Mucosa of descending colon (tissue), 3 donors: ENCODE results near the gene OPTC. TPM values are rescaled to one million over a fixed set of nuclear protein-coding genes. Genes with fewer than 3 reads are reported as not detected.

Experiments
- ATAC-seq: fragments of 200-7000 bp; cut with Tn5 transposase; one replicate; pipeline ENCODE4 v1.9.1; 2020; ENCODE audit warnings: mild to moderate bottlenecking, moderate library complexity
- DNase-seq, 3 donors: peaks; one replicate each; pipeline ENCODE4 v3.0.0-alpha.2; 2020
- H3K36me3 ChIP-seq: fragments of 200-600 bp; one replicate; pipeline ENCODE4 v1.8.0; 2021; ENCODE audit warnings: low read depth, mild to moderate bottlenecking
- H3K4me1 ChIP-seq: fragments of 200-600 bp; one replicate; pipeline ENCODE4 v1.8.0; 2021; ENCODE audit warnings: low read depth, mild to moderate bottlenecking
- H3K4me3 ChIP-seq: fragments of 200-600 bp; one replicate; pipeline ENCODE4 v1.8.0; 2021; ENCODE audit warnings: mild to moderate bottlenecking
- H3K9me3 ChIP-seq: fragments of 200-600 bp; one replicate; pipeline ENCODE4 v1.8.0; 2021; ENCODE audit warnings: mild to moderate bottlenecking
- intact Hi-C, 2 donors: fragments of 100-400 bp; cut with DNase I in 1 of 2; cut with micrococcal nuclease in 1 of 2; formaldehyde crosslinking; loops; one replicate each; pipeline versions ENCODE4 v1.11.0 to v1.11.1; 2022; cut with DNase I, micrococcal nuclease
- total RNA-seq, 3 donors: library from RNA; stranded (reverse); fragmentation: NEBNext Ultra II Directional in 2 of 3; extraction: Animal tissue kit (Norgen Biotek cat#: 25700) in 2 of 3; gene quantifications; one replicate each; pipeline versions ENCODE4 v1.2.1 to v1.2.4, GENCODE V29; 2021 to 2023
- TF ChIP-seq, protein P1 (sequence below): fragments of 200-600 bp; IDR thresholded peaks from one replicate; pipeline ENCODE4 v1.8.0; 2022; ENCODE audit warnings: antibody characterized with exemption, mild to moderate bottlenecking
- donor health status: DM: no; HTN: no; CAD: no; lungs with moderate emphysema.
- donor health status: DM: no; HTN: no; CAD: no.
- donor health status: DM: no; HTN: yes; CAD: no.

OPTC gene
- total RNA-seq, 3 donors from 2014 or later, result not detected

DNA sequence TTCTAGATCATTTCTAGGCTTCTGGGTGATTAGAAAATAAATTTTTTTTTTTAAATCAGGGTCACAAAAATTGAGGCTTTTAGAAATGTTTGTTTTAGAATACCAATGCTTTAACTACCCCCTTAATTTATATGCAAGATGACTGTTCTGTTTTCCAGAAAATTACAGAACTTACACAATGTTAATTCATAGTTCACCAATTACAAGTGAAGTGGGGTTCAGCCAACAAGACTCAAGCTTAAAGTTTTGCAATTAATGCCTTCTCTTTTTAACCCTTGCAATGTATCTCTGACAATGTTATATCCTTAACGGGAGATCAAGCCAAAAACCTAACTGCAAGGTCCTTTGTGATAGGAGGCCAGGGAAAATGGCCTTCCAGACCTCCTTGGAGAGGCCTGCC is 12.8 kb upstream of the OPTC start:
- DNase-seq, result no peak
- TF ChIP-seq, protein P1, sequence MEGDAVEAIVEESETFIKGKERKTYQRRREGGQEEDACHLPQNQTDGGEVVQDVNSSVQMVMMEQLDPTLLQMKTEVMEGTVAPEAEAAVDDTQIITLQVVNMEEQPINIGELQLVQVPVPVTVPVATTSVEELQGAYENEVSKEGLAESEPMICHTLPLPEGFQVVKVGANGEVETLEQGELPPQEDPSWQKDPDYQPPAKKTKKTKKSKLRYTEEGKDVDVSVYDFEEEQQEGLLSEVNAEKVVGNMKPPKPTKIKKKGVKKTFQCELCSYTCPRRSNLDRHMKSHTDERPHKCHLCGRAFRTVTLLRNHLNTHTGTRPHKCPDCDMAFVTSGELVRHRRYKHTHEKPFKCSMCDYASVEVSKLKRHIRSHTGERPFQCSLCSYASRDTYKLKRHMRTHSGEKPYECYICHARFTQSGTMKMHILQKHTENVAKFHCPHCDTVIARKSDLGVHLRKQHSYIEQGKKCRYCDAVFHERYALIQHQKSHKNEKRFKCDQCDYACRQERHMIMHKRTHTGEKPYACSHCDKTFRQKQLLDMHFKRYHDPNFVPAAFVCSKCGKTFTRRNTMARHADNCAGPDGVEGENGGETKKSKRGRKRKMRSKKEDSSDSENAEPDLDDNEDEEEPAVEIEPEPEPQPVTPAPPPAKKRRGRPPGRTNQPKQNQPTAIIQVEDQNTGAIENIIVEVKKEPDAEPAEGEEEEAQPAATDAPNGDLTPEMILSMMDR, result no peak
- intact Hi-C loops, result loop anchor here (10.0 kb wide), 3 partner anchors 136 to 216 kb away; no protein-coding TSS in a partner anchor
- H3K36me3 ChIP-seq, result no peaks in the 10 kb centered on the region
- no peak overlapping the region for H3K4me3 ChIP-seq
- no peaks in the 10 kb centered on the region for H3K9me3 ChIP-seq
- no peak for ATAC-seq
- peaks cover 7% of the 10 kb centered on the region for H3K4me1 ChIP-seq

DNA sequence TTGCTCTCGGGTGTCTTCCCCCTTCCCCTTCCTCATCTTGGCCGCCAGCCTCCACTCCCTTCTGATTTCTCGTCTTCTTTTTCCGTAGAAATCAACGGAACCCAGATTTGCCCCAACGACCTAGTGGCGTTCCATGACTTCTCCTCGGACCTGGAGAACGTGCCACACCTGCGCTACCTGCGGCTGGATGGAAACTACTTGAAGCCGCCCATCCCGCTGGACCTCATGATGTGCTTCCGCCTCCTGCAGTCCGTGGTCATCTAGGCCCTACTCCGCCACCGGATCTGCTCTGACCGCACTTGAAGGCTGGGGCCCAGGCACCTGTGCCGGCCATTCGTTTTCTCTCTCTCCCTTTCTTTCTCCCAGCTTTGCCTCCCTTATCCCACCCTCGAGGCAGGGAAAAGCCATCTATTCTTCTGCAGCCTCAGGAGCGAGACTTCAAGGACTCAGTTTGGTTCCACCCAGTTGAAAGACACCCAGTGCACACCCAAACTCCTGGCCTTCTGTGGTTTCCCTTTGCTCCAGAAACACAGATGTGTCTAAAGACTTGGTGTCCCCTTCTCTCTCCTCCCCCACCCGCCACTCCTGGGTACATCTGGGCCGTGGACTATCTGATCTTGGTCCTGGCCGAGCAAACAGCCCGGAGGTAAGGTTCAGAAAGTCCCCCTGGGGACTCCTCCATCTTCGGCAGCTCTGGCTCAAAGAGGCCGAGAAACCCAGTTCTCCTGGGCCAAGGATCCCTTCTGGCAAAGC is 7.2 kb upstream of the OPTC start:
- Histone ChIP-seq H3K4me3 (no peak overlapping the region), H3K36me3 (no peaks in the 10 kb centered on the region), H3K9me3 (no peaks in the 10 kb centered on the region), H3K4me1 (peaks cover 9% of the 10 kb centered on the region)
- TF ChIP-seq, protein P1, result no peak
- DNase-seq (no peak), ATAC-seq (no peak)
- intact Hi-C loops, result loop anchor here (5.0 to 10.0 kb wide), 4 partner anchors 142 to 222 kb away; no protein-coding TSS in a partner anchor

DNA sequence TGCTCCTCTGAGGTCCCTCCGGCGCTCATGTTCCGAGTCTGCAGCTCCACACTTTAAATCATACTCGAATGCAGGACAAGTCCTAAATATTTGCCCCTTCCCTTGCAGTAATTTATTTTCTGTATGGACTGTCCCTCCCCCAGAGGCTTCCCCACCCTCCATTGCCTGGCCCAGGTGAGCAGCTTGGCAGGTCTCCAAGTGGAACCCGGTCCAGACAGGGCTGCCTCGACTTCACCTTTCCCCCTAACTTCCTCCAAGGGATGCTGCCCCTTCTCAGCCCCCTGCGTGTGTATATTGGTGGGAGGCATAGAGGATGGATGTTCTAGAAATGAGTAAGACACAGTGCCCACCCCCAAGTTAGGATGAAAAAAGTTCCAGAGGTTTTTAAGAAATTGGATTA is 5.4 kb upstream of the OPTC start:
- H3K36me3 ChIP-seq, result no peaks in the 10 kb centered on the region
- no peak for ATAC-seq
- intact Hi-C loops, result loop anchor here (5.0 to 10.0 kb wide), 4 partner anchors 144 to 224 kb away; no protein-coding TSS in a partner anchor
- no peak overlapping the region for H3K4me3 ChIP-seq
- TF ChIP-seq, protein P1, result no peak
- no peaks in the 10 kb centered on the region for H3K9me3 ChIP-seq
- DNase-seq, result no peak
- peaks cover 9% of the 10 kb centered on the region for H3K4me1 ChIP-seq

DNA sequence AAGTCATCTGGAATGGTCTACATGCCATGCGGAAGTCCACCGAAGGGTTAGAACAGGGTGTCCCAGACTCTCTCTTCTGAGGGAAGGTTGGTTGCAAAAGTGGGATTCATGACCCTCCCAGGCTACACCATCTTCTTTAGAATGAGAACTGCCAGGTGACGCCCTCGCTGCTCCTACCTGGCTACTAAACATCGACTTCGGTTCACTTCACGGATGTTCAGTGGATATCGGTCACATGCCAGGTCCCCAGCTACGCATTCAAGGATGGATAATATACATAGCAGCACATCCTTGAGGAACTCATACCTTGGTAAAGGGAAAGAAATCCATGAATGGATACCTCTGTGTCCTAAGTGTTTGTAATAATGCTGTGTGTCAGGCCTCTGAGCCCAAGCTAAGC is 3.3 kb upstream of the OPTC start:
- intact Hi-C loops, result no loop called here
- Histone ChIP-seq H3K4me1 (peaks cover 9% of the 10 kb centered on the region), H3K4me3 (no peak overlapping the region), H3K36me3 (no peaks in the 10 kb centered on the region), H3K9me3 (no peaks in the 10 kb centered on the region)
- TF ChIP-seq, protein P1, result no peak
- DNase-seq, result no peak
- no peak for ATAC-seq

DNA sequence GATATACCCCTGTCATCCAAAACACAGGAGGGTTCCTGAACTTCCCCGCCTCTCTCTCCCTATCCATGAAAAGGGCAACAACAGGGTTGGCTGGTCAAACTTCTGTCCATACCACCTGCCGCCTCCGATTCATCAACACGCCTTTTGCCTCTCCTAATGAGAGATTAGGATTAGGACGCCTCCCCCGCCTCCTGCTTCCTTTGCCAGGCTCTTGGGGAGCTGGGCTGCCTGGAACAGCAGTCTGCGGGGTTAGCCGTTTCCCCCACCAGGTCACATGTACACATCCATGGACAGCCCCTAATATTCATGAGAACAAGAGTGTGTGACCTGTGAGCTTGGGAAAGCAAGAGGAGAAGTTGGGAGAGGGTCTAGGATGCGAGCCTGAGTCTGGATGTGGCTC is 2.3 kb upstream of the OPTC start:
- intact Hi-C loops, result no loop called here
- Histone ChIP-seq H3K4me1 (peaks cover 9% of the 10 kb centered on the region), H3K9me3 (no peaks in the 10 kb centered on the region), H3K4me3 (no peak overlapping the region), H3K36me3 (no peaks in the 10 kb centered on the region)
- DNase-seq (no peak), ATAC-seq (no peak)
- TF ChIP-seq, protein P1, result no peak
